GM19455 (cell line): Measurements from ENCODE around the gene STPG3.

Source experiments
- ATAC-seq: cut with Tn5 transposase; IDR thresholded peaks from one replicate; pipeline ENCODE4 v1.9.1; 2021; ENCODE audit not compliant: unreplicated experiment

Gene STPG3

GRCh38 chr9:137278061-137278701 is 27.1 kb downstream of the STPG3 start:
- ATAC-seq = no peak

GRCh38 chr9:137278721-137279711 is 27.9 kb downstream of the STPG3 start:
- no peak for ATAC-seq

GRCh38 chr9:137279741-137280473 is 28.8 kb downstream of the STPG3 start:
- no peak for ATAC-seq

- no peak for ATAC-seq
Observed at GRCh38 chr9:137280474-137281344, 29.6 kb downstream of the STPG3 start.

GRCh38 chr9:137281345-137282116 is 30.4 kb downstream of the STPG3 start:
- ATAC-seq = no peak

GRCh38 chr9:137286975-137287383 is 35.9 kb downstream of the STPG3 start:
- no peak for ATAC-seq

GRCh38 chr9:137293094-137293481 is 42.0 kb downstream of the STPG3 start:
- ATAC-seq = no peak

- no peak for ATAC-seq
Observed at GRCh38 chr9:137293482-137294090, 42.5 kb downstream of the STPG3 start.

GRCh38 chr9:137294091-137294680 is 43.1 kb downstream of the STPG3 start:
- no peak for ATAC-seq

DNA sequence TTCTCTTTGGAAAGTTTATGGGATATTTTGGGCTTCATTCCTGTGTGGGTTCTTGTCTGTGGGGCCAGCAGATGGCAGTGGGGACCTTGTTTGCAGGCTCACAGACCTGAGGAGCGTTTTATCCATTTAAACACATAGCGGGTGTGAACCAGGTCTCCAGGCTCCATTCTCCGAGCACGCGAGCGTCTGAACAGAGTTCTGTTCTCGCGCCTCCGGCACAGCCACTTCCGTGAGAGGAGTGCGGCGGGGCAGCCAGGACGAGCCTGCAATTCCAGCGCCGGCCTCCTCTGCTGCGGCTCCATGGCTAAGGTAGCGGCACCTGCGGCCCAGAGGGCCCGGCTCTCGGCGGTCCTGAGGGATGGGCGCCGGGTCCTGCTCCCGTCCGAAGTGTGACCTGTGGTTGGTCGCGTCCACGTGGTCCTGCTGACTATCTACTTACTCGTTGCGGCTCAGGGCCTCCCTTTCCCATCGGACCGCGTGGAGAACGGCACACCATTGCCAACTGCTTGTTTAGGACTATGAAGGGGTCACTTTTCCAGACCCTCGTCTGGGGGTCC is 43.7 kb downstream of the STPG3 start:
- no peak for ATAC-seq

GRCh38 chr9:137295238-137295811 is 44.2 kb downstream of the STPG3 start:
- no peak for ATAC-seq

DNA sequence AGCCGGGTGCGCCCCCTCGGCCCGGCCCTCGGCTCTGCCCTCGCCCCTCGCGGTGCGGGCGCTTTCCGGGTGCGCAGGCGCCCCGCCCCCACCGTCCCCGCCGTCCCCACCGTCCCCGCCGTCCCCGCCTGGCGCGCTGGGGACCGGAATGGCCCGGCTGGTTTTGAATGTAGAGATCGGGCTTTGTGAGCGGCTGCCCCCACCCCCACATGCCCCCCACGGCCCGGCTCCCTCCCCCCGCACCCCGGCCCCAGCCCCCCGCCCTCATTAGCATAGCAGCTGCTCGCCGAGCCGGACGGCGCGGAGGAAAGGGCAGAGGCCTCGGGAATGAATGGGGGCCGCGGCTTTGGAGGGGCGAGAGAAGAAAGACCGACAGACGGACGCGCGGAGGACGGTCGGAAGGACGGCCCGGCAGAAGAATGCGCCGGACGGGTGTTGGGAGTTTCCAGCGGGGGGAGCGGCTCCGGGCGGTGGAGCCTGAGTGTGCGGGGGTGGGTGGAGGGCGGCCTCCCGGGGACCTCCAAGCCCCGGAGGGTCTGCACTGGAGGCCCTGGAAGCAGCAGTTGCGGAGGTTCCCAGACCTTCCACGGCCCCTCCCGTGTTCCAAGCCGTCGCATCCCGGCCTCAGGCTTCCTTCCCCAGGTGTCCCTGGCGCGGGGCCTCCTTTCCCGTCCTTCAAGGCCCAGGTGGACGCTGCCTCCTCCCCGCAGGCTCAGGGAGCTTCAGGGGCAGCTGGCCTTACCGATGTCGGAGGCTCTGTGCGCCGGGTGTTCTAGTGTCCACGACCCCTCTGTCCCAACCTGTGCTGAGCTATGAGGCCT is 45.0 kb downstream of the STPG3 start:
- no peak for ATAC-seq

DNA sequence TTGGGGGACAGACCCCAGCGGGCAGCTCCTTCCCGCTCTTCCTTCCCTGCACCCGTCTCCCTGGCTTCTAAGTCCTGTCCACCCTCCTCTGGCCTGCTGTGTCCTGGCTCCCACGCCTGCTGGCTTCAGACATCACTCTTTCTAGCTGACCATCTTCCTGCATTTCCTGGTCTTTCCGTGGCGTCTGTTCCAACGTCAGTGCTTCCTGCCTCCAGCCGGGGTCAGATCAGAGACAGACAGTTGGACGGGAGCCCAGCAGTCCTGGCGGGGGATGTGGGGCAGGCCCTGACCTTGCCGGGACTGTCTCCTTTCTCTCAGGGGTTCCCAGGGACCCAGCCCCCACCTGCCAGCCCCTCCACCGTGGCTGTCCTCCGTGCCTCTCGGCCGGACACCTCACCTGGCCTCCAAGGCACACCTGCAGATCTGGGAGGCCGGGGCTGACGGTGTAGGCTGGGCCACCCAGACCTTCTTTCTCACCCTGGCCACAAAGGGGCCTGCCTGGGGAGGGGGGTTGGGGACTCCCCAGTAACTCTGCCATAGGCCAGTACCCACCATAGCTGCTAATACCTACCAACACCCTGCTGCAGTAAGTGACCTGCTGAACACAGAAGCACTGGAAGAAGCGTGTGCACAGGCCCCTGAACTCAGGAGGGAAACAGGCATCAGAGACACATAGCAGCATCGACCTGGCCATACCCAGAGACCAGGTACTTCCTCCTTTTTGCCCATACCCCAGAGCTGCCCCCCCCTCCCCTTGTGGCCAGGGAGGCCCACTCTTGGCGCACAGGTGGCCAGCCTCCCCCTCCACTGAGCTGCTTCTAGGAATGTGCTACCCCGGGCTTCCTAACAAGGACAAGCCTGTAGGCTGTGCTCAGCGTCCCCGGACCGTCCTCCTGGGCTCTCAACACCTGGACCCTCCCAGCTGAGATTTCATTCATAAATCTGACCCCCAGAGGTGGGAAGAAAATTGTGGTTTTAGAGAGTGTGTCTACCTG is 45.9 kb downstream of the STPG3 start:
- no peak for ATAC-seq

DNA sequence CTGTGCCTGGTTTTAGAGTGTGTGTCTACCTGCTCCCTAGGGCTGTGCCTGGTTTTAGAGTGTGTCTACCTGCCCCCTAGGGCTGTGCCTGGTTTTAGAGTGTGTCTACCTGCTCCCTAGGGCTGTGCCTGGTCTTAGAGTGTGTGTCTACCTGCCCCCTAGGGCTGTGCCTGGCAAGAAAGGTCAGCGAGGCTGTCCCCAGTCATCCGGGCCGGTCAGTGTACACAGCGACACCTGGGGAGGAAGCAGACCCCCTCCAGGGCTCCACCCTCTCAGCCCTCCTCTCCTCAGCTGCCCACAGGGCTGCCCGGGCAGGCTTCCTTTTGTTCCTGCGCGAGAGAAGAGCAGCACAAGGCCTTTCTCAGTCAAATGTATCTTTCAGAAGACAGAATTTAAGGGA is 46.9 kb downstream of the STPG3 start:
- ATAC-seq = no peak

DNA sequence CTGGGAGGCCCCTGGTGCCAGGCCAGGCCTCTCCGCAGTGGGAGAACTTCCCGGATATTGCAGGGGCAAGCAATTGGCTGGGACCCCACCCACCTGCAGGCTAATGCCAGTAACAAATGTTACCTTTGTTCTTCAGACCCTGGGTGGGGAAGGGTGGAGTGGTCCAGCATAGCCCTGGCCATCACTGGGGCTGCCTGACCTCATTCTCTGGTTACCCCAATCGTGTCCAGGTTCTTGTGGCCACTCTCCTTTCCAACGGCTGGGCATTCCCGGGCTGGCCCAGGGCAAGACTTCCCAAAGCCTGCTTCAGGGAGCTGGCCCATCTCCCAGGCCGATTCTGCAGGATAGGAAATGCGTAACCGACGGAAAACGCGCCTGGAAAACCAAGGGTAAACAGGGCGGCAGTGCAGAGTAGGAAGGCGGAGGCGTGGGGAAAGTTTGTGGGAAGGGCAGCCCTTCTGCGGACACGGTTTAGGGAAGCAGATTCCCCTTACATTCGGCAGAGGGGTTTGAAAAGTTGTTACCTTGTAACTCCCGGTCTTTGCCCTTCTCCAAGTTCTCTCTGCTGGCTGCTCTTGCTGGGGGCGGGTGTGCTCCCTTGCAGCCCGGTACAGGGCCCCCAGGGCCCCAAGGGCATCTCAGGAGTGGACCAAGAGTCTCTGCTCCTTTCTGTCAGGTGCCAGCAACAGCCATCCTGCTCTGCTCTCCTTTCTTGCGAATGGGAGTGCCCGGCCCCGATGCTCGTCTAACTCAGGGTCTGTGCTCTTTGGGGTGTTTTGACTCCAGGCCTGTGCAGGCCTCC is 47.5 kb downstream of the STPG3 start:
- ATAC-seq = no peak

DNA sequence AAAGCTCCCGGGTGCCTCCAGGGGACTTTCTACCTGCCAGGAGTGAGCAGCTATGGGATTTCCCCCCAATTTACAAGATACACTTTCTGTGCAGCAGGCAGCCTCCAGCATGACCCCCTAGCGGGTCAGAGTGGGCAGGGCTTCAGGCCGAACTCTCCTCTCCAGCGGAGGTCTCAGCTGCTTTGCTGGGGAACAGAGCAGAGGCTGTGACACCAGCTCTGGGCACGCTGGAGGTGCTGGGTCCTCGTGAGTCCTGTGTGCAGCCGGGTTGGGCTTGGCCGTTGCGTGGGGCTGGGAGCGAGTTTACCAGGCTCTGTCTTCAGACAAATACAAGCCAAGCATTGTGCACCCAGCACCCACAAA is 48.1 kb downstream of the STPG3 start:
- ATAC-seq = no peak
